ENCODE results near the gene ESYT3. TPM values are rescaled to one million over a fixed set of nuclear protein-coding genes. Genes with fewer than 3 reads are reported as not detected.

The ESYT3 gene
- total and polyA plus RNA-seq, 9 donors, result 9.0 to 14.6 (median 11.1) TPM

- peak overlapping the region; percentile 54 for H3K27ac ChIP-seq (ENCODE audit: low read length)
- DNase-seq, result no peak
- no peak overlapping the region for H3K4me3 ChIP-seq (ENCODE audit: low read length)
- H3K27me3 ChIP-seq (ENCODE audit: control insufficient read depth, insufficient read depth, low read length), result no peaks in the 10 kb centered on the region
- 46% methylated on average over 3 of the region's 8 CpGs for WGBS (ENCODE audit: insufficient coverage)
- no peaks in the 10 kb centered on the region for H3K9me3 ChIP-seq (replicated peaks; ENCODE audit: control insufficient read depth, low read depth, low read length)
- peaks cover 82% of the 10 kb centered on the region for H3K4me1 ChIP-seq (ENCODE audit: control insufficient read depth, insufficient read depth, low read length)
- H3K36me3 ChIP-seq (ENCODE audit: control insufficient read depth, insufficient read depth, low read length), result peaks cover 15% of the 10 kb centered on the region
Measured at GRCh38 chr3:138460536-138461205, 26.3 kb downstream of the ESYT3 start.

- WGBS (ENCODE audit: insufficient coverage), result 76% methylated on average over 3 of the region's 5 CpGs
- H3K4me1 ChIP-seq (ENCODE audit: control insufficient read depth, insufficient read depth, low read length), result peaks cover 76% of the 10 kb centered on the region
Measured at GRCh38 chr3:138461246-138461645, 26.8 kb downstream of the ESYT3 start.

GRCh38 chr3:138461896-138462295 is 27.5 kb downstream of the ESYT3 start:
- peaks cover 15% of the 10 kb centered on the region for H3K36me3 ChIP-seq (ENCODE audit: control insufficient read depth, insufficient read depth, low read length)

More at GRCh38 chr3:138461246-138461645, 26.8 kb downstream of the ESYT3 start:
- Histone ChIP-seq H3K4me3 (ENCODE audit: low read length) (no peak overlapping the region), H3K9me3 (replicated peaks; ENCODE audit: control insufficient read depth, low read depth, low read length) (no peaks in the 10 kb centered on the region), H3K27me3 (ENCODE audit: control insufficient read depth, insufficient read depth, low read length) (no peaks in the 10 kb centered on the region), H3K27ac (ENCODE audit: low read length) (no peak overlapping the region), H3K36me3 (ENCODE audit: control insufficient read depth, insufficient read depth, low read length) (peaks cover 15% of the 10 kb centered on the region)
- DNase-seq, result no peak

GRCh38 chr3:138463724-138464490 is 29.5 kb downstream of the ESYT3 start:
- H3K4me1 ChIP-seq (ENCODE audit: control insufficient read depth, insufficient read depth, low read length), result peaks cover 53% of the 10 kb centered on the region
- no peaks in the 10 kb centered on the region for H3K9me3 ChIP-seq (replicated peaks; ENCODE audit: control insufficient read depth, low read depth, low read length)
- no peak overlapping the region for H3K4me3 ChIP-seq (ENCODE audit: low read length)
- WGBS (ENCODE audit: insufficient coverage), result 75% methylated on average over 6 of the region's 6 CpGs
- H3K27me3 ChIP-seq (ENCODE audit: control insufficient read depth, insufficient read depth, low read length), result no peaks in the 10 kb centered on the region
- DNase-seq, result peak; percentile 73
- H3K27ac ChIP-seq (ENCODE audit: low read length), result peak overlapping the region; percentile 55
- peaks cover 24% of the 10 kb centered on the region for H3K36me3 ChIP-seq (ENCODE audit: control insufficient read depth, insufficient read depth, low read length)

More at GRCh38 chr3:138461896-138462295, 27.5 kb downstream of the ESYT3 start:
- H3K27me3 ChIP-seq (ENCODE audit: control insufficient read depth, insufficient read depth, low read length), result no peaks in the 10 kb centered on the region
- no peak overlapping the region for H3K27ac ChIP-seq (ENCODE audit: low read length)
- no peak for DNase-seq
- H3K9me3 ChIP-seq (replicated peaks; ENCODE audit: control insufficient read depth, low read depth, low read length), result no peaks in the 10 kb centered on the region
- peaks cover 69% of the 10 kb centered on the region for H3K4me1 ChIP-seq (ENCODE audit: control insufficient read depth, insufficient read depth, low read length)
- 61% methylated on average over 2 of the region's 4 CpGs for WGBS (ENCODE audit: insufficient coverage)
- H3K4me3 ChIP-seq (ENCODE audit: low read length), result no peak overlapping the region

- peaks cover 29% of the 10 kb centered on the region for H3K36me3 ChIP-seq (ENCODE audit: control insufficient read depth, insufficient read depth, low read length)
- WGBS (ENCODE audit: insufficient coverage), result 90% methylated on average over 2 of the region's 2 CpGs
- peak overlapping the region; percentile 55 for H3K27ac ChIP-seq (ENCODE audit: low read length)
- peaks cover 50% of the 10 kb centered on the region for H3K4me1 ChIP-seq (ENCODE audit: control insufficient read depth, insufficient read depth, low read length)
- H3K27me3 ChIP-seq (ENCODE audit: control insufficient read depth, insufficient read depth, low read length), result no peaks in the 10 kb centered on the region
- no peaks in the 10 kb centered on the region for H3K9me3 ChIP-seq (replicated peaks; ENCODE audit: control insufficient read depth, low read depth, low read length)
- DNase-seq, result no peak
- no peak overlapping the region for H3K4me3 ChIP-seq (ENCODE audit: low read length)
Measured at GRCh38 chr3:138464491-138464860, 30.1 kb downstream of the ESYT3 start.

- peaks cover 40% of the 10 kb centered on the region for H3K4me1 ChIP-seq (ENCODE audit: control insufficient read depth, insufficient read depth, low read length)
- no peak overlapping the region for H3K4me3 ChIP-seq (ENCODE audit: low read length)
- no peaks in the 10 kb centered on the region for H3K9me3 ChIP-seq (replicated peaks; ENCODE audit: control insufficient read depth, low read depth, low read length)
- WGBS (ENCODE audit: insufficient coverage), result no CpG with 5 or more reads among the region's 3 CpGs
- H3K27me3 ChIP-seq (ENCODE audit: control insufficient read depth, insufficient read depth, low read length), result no peaks in the 10 kb centered on the region
- no peak for DNase-seq
- H3K36me3 ChIP-seq (ENCODE audit: control insufficient read depth, insufficient read depth, low read length), result peaks cover 31% of the 10 kb centered on the region
- H3K27ac ChIP-seq (ENCODE audit: low read length), result no peak overlapping the region
Measured at GRCh38 chr3:138465451-138465850, 31.0 kb downstream of the ESYT3 start.

GRCh38 chr3:138465925-138466324 is 31.5 kb downstream of the ESYT3 start:
- peaks cover 28% of the 10 kb centered on the region for H3K36me3 ChIP-seq (ENCODE audit: control insufficient read depth, insufficient read depth, low read length)
- 47% methylated on average over 2 of the region's 2 CpGs for WGBS (ENCODE audit: insufficient coverage)
- peaks cover 36% of the 10 kb centered on the region for H3K4me1 ChIP-seq (ENCODE audit: control insufficient read depth, insufficient read depth, low read length)
- H3K27ac ChIP-seq (ENCODE audit: low read length), result no peak overlapping the region
- H3K4me3 ChIP-seq (ENCODE audit: low read length), result no peak overlapping the region
- no peak for DNase-seq
- H3K9me3 ChIP-seq (replicated peaks; ENCODE audit: control insufficient read depth, low read depth, low read length), result no peaks in the 10 kb centered on the region
- H3K27me3 ChIP-seq (ENCODE audit: control insufficient read depth, insufficient read depth, low read length), result no peaks in the 10 kb centered on the region

- Histone ChIP-seq H3K4me3 (ENCODE audit: low read length) (no peak overlapping the region), H3K4me1 (ENCODE audit: control insufficient read depth, insufficient read depth, low read length) (peaks cover 27% of the 10 kb centered on the region), H3K36me3 (ENCODE audit: control insufficient read depth, insufficient read depth, low read length) (peaks cover 31% of the 10 kb centered on the region), H3K9me3 (replicated peaks; ENCODE audit: control insufficient read depth, low read depth, low read length) (no peaks in the 10 kb centered on the region), H3K27ac (ENCODE audit: low read length) (no peak overlapping the region), H3K27me3 (ENCODE audit: control insufficient read depth, insufficient read depth, low read length) (no peaks in the 10 kb centered on the region)
- WGBS (ENCODE audit: insufficient coverage), result 100% methylated on average over 1 of the region's 5 CpGs
- no peak for DNase-seq
Measured at GRCh38 chr3:138467931-138468330, 33.5 kb downstream of the ESYT3 start.

- Histone ChIP-seq H3K27me3 (ENCODE audit: control insufficient read depth, insufficient read depth, low read length) (no peaks in the 10 kb centered on the region), H3K36me3 (ENCODE audit: control insufficient read depth, insufficient read depth, low read length) (peaks cover 31% of the 10 kb centered on the region), H3K4me3 (ENCODE audit: low read length) (no peak overlapping the region), H3K4me1 (ENCODE audit: control insufficient read depth, insufficient read depth, low read length) (peaks cover 27% of the 10 kb centered on the region), H3K27ac (ENCODE audit: low read length) (no peak overlapping the region), H3K9me3 (replicated peaks; ENCODE audit: control insufficient read depth, low read depth, low read length) (no peaks in the 10 kb centered on the region)
- 61% methylated on average over 5 of the region's 6 CpGs for WGBS (ENCODE audit: insufficient coverage)
- no peak for DNase-seq
Measured at GRCh38 chr3:138468451-138468850, 34.0 kb downstream of the ESYT3 start.

- no peak for DNase-seq
- Histone ChIP-seq H3K27ac (ENCODE audit: low read length) (no peak overlapping the region), H3K4me3 (ENCODE audit: low read length) (no peak overlapping the region), H3K4me1 (ENCODE audit: control insufficient read depth, insufficient read depth, low read length) (peaks cover 24% of the 10 kb centered on the region), H3K27me3 (ENCODE audit: control insufficient read depth, insufficient read depth, low read length) (no peaks in the 10 kb centered on the region), H3K9me3 (replicated peaks; ENCODE audit: control insufficient read depth, low read depth, low read length) (no peaks in the 10 kb centered on the region), H3K36me3 (ENCODE audit: control insufficient read depth, insufficient read depth, low read length) (peaks cover 31% of the 10 kb centered on the region)
- WGBS (ENCODE audit: insufficient coverage), result 40% methylated on average over 1 of the region's 2 CpGs
Measured at GRCh38 chr3:138468886-138469285, 34.5 kb downstream of the ESYT3 start.
